22Rv1 (cell line): ENCODE data around the gene TIMELESS.

Experiments used
- ZFX ChIP-seq: fragments of 450-650 bp; IDR thresholded peaks from 2 replicates; pipeline ENCODE4 v1.6.1; 2017; ENCODE audit warnings: antibody characterized with exemption, borderline replicate concordance
- TF ChIP-seq, protein P1 (sequence below): fragments of 450-650 bp; IDR thresholded peaks from 2 replicates; pipeline ENCODE4 v1.5.1; 2017; ENCODE audit warnings: mild to moderate bottlenecking

- TF ChIP-seq, protein P1, sequence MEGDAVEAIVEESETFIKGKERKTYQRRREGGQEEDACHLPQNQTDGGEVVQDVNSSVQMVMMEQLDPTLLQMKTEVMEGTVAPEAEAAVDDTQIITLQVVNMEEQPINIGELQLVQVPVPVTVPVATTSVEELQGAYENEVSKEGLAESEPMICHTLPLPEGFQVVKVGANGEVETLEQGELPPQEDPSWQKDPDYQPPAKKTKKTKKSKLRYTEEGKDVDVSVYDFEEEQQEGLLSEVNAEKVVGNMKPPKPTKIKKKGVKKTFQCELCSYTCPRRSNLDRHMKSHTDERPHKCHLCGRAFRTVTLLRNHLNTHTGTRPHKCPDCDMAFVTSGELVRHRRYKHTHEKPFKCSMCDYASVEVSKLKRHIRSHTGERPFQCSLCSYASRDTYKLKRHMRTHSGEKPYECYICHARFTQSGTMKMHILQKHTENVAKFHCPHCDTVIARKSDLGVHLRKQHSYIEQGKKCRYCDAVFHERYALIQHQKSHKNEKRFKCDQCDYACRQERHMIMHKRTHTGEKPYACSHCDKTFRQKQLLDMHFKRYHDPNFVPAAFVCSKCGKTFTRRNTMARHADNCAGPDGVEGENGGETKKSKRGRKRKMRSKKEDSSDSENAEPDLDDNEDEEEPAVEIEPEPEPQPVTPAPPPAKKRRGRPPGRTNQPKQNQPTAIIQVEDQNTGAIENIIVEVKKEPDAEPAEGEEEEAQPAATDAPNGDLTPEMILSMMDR = no peak
- no peak for TF ChIP-seq ZFX
Observed at GRCh38 chr12:56408799-56409417, 40.3 kb downstream of the TIMELESS start.
